ENCODE results near the gene ADCK1. TPM values are rescaled to one million over a fixed set of nuclear protein-coding genes. Genes with fewer than 3 reads are reported as not detected.

The ADCK1 gene
- total and polyA plus RNA-seq, 9 of the 15 experiments (the other 6 are each of a cell fraction or from before 2014, with no cell fraction given), result 2.8 to 8.9 (median 4.3) TPM

DNA sequence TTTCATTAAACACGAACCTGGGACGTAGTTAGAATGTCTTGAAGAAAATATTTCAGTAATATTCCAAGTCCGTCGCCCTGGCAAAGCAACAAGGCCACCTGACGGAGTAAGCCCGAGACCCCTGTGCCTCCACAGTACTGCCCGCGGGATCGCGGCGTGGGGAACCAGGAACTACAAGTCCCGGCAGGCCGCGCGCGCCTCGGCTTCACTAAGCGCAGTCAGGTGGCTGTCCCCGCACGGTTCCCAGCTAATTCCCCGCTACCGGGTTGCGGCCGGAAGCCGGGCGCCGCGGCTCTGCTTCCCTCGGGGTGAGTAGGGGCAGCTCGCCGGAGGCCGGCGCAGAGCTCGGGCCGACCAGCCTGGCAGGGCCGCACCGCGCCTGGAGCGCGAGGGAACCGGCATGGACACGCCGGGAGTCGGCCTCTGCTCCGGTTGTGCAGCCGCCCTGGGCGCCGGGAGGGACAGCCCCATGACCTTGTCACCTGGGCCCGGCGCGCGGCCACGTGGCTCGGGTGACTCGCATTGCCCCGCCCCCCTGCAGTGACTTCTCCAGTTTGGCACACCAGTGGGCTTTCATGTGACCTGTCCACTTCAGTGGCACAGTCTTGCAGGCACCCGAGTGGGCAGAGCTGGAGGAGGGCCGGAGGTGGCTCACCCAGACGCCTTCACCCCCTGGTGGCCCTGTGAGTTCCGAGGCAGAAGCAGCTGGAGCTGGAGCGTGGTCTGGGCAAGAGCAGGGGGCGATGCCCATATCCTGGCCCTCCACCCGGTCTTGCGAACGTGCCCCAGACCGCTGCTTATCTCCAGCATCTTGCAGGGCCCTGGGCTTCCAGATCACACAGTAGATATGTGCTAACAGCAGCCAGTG lies at the start of gene ADCK1 (continued):
- TF ChIP-seq PKNOX1 (IDR thresholded peaks at IDR 0.05) (no peak), SMARCC2 (IDR thresholded peaks at IDR 0.05; ENCODE audit: low read depth) (no peak), FOXJ2 (tag; IDR thresholded peaks at IDR 0.05) (no peak), ZFP36 (IDR thresholded peaks at IDR 0.05; ENCODE audit: low read depth, low read length, partially characterized antibody) (no peak), MCM7 (IDR thresholded peaks at IDR 0.05) (no peak), ZNF707 (CRISPR knock-in tag; conservative IDR thresholded peaks at IDR 0.05) (no peak), SOX6 (IDR thresholded peaks at IDR 0.05) (peak; percentile 7; the same call in 1 of the 2 replicates), ADNP (tag; IDR thresholded peaks at IDR 0.05) (no peak), POLR2A (conservative IDR thresholded peaks at IDR 0.05) (peak; percentile 80), RBM25 (IDR thresholded peaks at IDR 0.05; ENCODE audit: low read depth, low read length, severe bottlenecking) (no peak), BRF2 (IDR thresholded peaks at IDR 0.05; ENCODE audit: borderline replicate concordance, insufficient read depth, insufficient read length) (no peak), PURB (CRISPR knock-in tag; IDR thresholded peaks at IDR 0.05; ENCODE audit: low read depth) (no peak), GTF2F1 (IDR thresholded peaks at IDR 0.05; ENCODE audit: low read depth, low read length) (no peak), THAP12 (CRISPR knock-in tag; IDR thresholded peaks at IDR 0.05) (no peak), KAT2B (IDR thresholded peaks at IDR 0.05; ENCODE audit: low read depth, low read length) (no peak), NEUROD1 (IDR thresholded peaks at IDR 0.05; ENCODE audit: borderline replicate concordance, low read depth, low read length, partially characterized antibody) (no peak), ZNF3 (CRISPR knock-in tag; IDR thresholded peaks at IDR 0.05) (no peak), TARDBP (IDR thresholded peaks at IDR 0.05) (no peak), ZNF184 (CRISPR knock-in tag; IDR thresholded peaks at IDR 0.05) (no peak), CHD2 (IDR thresholded peaks at IDR 0.05; ENCODE audit: low read depth, low read length) (no peak), ZNF764 (CRISPR knock-in tag; IDR thresholded peaks at IDR 0.05; ENCODE audit: low read depth) (no peak), KDM4B (IDR thresholded peaks at IDR 0.05; ENCODE audit: borderline replicate concordance in 2 of 2, low read depth in 1 of 2) (peak in 1 of 2 experiments; percentile 73; a peak in 1 of 4 replicates), ZNF561 (CRISPR knock-in tag; conservative IDR thresholded peaks at IDR 0.05) (no peak)
- TF ChIP-seq, protein P1, sequence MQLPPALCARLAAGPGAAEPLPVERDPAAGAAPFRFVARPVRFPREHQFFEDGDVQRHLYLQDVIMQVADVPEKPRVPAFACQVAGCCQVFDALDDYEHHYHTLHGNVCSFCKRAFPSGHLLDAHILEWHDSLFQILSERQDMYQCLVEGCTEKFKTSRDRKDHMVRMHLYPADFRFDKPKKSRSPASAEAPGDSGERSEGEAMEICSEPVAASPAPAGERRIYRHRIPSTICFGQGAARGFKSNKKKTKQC (CRISPR knock-in tag; IDR thresholded peaks at IDR 0.05), result peak; percentile 89

All from K562 (cell line).